ENCODE measurements around the gene EFS. TPM values are rescaled to one million over a fixed set of nuclear protein-coding genes. Genes with fewer than 3 reads are reported as not detected.

The EFS gene
- total and polyA plus RNA-seq, 2 of the 8 experiments (the other 6 are each of a cell fraction or from before 2014, with no cell fraction given) = 27.8 to 28.6 TPM

GRCh38 chr14:23378612-23379220 is 13.7 kb upstream of the EFS start:
- 83% methylated on average over 11 of the region's 11 CpGs; no CpG with 5 or more reads in 1 of the 2 experiments for WGBS, 2 experiments (ENCODE audit: extremely low coverage in 1 of 2, insufficient coverage in 1 of 2, insufficient read length in 1 of 2, insufficient replicate concordance in 2 of 2, low coverage in 1 of 2, low lambda C conversion rate in 2 of 2, missing lambda C conversion rate in 1 of 2)
- no peak for FAIRE-seq
- TF ChIP-seq SIX5 (IDR thresholded peaks at IDR 0.05; ENCODE audit: low read depth, low read length) = no peak
- no peak for TF ChIP-seq ATF2 (IDR thresholded peaks at IDR 0.05; ENCODE audit: low read length)
- no peak for TF ChIP-seq FOSL1 (IDR thresholded peaks at IDR 0.05; ENCODE audit: insufficient read depth, low read depth, low read length)
- TF ChIP-seq USF2 (IDR thresholded peaks at IDR 0.05; ENCODE audit: low read length) = no peak
- no peak for TF ChIP-seq SIN3A (conservative IDR thresholded peaks at IDR 0.05 in 1 of 2, IDR thresholded peaks at IDR 0.05 in 1 of 2; ENCODE audit: low read depth in 1 of 2, low read length in 2 of 2)
- no peak for TF ChIP-seq TAF7 (optimal IDR thresholded peaks at IDR 0.05; ENCODE audit: borderline replicate concordance, low read depth, low read length)
- no peak for TF ChIP-seq EZH2 (IDR thresholded peaks at IDR 0.05; ENCODE audit: low read depth, low read length, severe bottlenecking)
- no peak for TF ChIP-seq SUZ12 (IDR thresholded peaks at IDR 0.05; ENCODE audit: low read length)
- TF ChIP-seq TEAD4 (IDR thresholded peaks at IDR 0.05; ENCODE audit: low read depth, low read length) = no peak
- no peak for TF ChIP-seq TCF12 (IDR thresholded peaks at IDR 0.05; ENCODE audit: low read depth, low read length)

More at GRCh38 chr14:23378612-23379220, 13.7 kb upstream of the EFS start:
- Histone ChIP-seq H4K20me1 (replicated peaks in 1 of 2; ENCODE audit: control insufficient read depth in 1 of 2, insufficient read depth in 2 of 2, low read length in 2 of 2) (no peaks in the 10 kb centered on the region), H2BK15ac (ENCODE audit: low read length) (no peak overlapping the region), H3K4me3 (ENCODE audit: extremely low read depth in 1 of 4, insufficient read depth in 2 of 4, low read depth in 3 of 4, low read length in 4 of 4) (no peak overlapping the region), H2BK12ac (ENCODE audit: low read depth, low read length) (no peak overlapping the region), H3K18ac (ENCODE audit: extremely low read depth, low read length) (no peak overlapping the region), H3K9me3 (ENCODE audit: insufficient read depth in 2 of 2, low read depth in 1 of 2, low read length in 1 of 2) (no peaks in the 10 kb centered on the region), H3K56ac (replicated peaks; ENCODE audit: insufficient read length, low read depth, low read length) (no peak overlapping the region), H3K79me1 (ENCODE audit: low read depth, low read length) (no peaks in the 10 kb centered on the region), H3K27ac (ENCODE audit: low read depth, low read length) (no peak overlapping the region), H3K27me3 (replicated peaks in 1 of 4; ENCODE audit: control insufficient read depth in 3 of 4, extremely low read depth in 1 of 4, insufficient read depth in 3 of 4, low read length in 3 of 4) (peaks cover 0 to 23% (median 11%) of the 10 kb centered on the region in 4 experiments; a peak in 6 of 7 replicates), H2BK120ac (replicated peaks; ENCODE audit: low read depth, low read length) (no peak overlapping the region), H3K9ac (replicated peaks in 1 of 4; ENCODE audit: extremely low read depth in 1 of 4, low read depth in 3 of 4, low read length in 3 of 4) (no peak overlapping the region), H4K5ac (ENCODE audit: insufficient read length, low read depth, low read length) (no peak overlapping the region), H4K8ac (ENCODE audit: extremely low read depth, insufficient read depth, low read length) (no peak overlapping the region), H3K4ac (replicated peaks; ENCODE audit: insufficient read length, low read depth, low read length) (no peak overlapping the region), H3K36me3 (ENCODE audit: control insufficient read depth in 2 of 4, insufficient read depth in 4 of 4, low read length in 3 of 4) (no peaks in the 10 kb centered on the region), H3K23me2 (ENCODE audit: low read depth, low read length) (no peaks in the 10 kb centered on the region), H3K4me1 (replicated peaks in 1 of 4; ENCODE audit: control insufficient read depth in 3 of 4, insufficient read depth in 4 of 4, low read length in 3 of 4) (peaks cover 0 to 12% (median 4%) of the 10 kb centered on the region in 4 experiments; a peak in 3 of 7 replicates), H2AFZ (ENCODE audit: low read length) (no peak overlapping the region), H2BK20ac (ENCODE audit: low read length) (no peak overlapping the region), H3K79me2 (ENCODE audit: control insufficient read depth in 1 of 2, insufficient read depth in 2 of 2, low read length in 2 of 2) (no peaks in the 10 kb centered on the region), H3K4me2 (ENCODE audit: insufficient read depth in 1 of 2, low read depth in 2 of 2, low read length in 2 of 2) (no peak overlapping the region), H3K23ac (ENCODE audit: insufficient read length) (no peak overlapping the region), H2BK5ac (ENCODE audit: low read depth, low read length) (no peak overlapping the region), H2AK5ac (ENCODE audit: low read depth, low read length) (no peak overlapping the region), H4K91ac (replicated peaks; ENCODE audit: insufficient read length, low read length) (no peak overlapping the region), H3K14ac (ENCODE audit: insufficient read length) (no peak overlapping the region)
- CTCF ChIA-PET (ENCODE audit: partially characterized antibody) = interaction anchor here (1.1 to 15.0 kb wide), 20 partner anchors 10 to 133 kb away, joined by 3 to 333 read pairs (median 9); partner anchors contain the start of genes BCL2L2, EFS, MYH7 and SLC22A17
- POLR2A ChIA-PET (ENCODE audit: partially characterized antibody) = interaction anchor here (2.9 to 3.3 kb wide), 2 partner anchors 52 to 57 kb away, joined by 10 to 19 read pairs; partner anchors contain the start of gene PABPN1
- DNase-seq (ENCODE audit: low read depth in 1 of 2, low spot score in 2 of 2) = no peak
